ENCODE data around the gene ZNF148. TPM values are rescaled to one million over a fixed set of nuclear protein-coding genes. Genes with fewer than 3 reads are reported as not detected.

ZNF148 gene
- total RNA-seq, 1 experiment from 2014 or later = 24.8 TPM

- H3K9me3 Mint-ChIP-seq = peaks cover 0 to 11% of the 10 kb centered on the region in 2 experiments; a peak in 3 of 5 replicates
- Histone ChIP-seq H3K4me1 (ENCODE audit: insufficient read depth, low read length) (no peaks in the 10 kb centered on the region), H2AK5ac (ENCODE audit: insufficient read length, low read length) (no peak overlapping the region), H2BK120ac (ENCODE audit: low read depth, low read length, poor library complexity, severe bottlenecking) (no peak overlapping the region), H4K91ac (ENCODE audit: insufficient read length, low read depth, low read length) (no peak overlapping the region), H3K23me2 (ENCODE audit: insufficient read length, low read depth, low read length, poor library complexity, severe bottlenecking) (no peaks in the 10 kb centered on the region), H3K79me1 (ENCODE audit: insufficient read depth, low read depth, low read length, poor library complexity, severe bottlenecking) (peaks cover 3% of the 10 kb centered on the region), H3K14ac (ENCODE audit: insufficient read depth, low read length) (no peak overlapping the region), H3K23ac (ENCODE audit: insufficient read length, low read depth, low read length) (no peak overlapping the region), H2BK5ac (ENCODE audit: insufficient read length, low read length) (no peak overlapping the region), H3T11ph (ENCODE audit: low read length) (no peak overlapping the region), H3K27ac (ENCODE audit: insufficient read length, low read depth, low read length) (no peak overlapping the region), H2BK12ac (ENCODE audit: insufficient read length, low read depth, low read length) (no peak overlapping the region), H3K4me2 (ENCODE audit: insufficient read depth, insufficient read length, low read length) (no peak overlapping the region), H3K18ac (ENCODE audit: insufficient read length, low read depth, low read length) (no peak overlapping the region), H3K4ac (ENCODE audit: low read depth, low read length) (no peak overlapping the region), H3K27me3 (ENCODE audit: insufficient read depth, low read length) (no peaks in the 10 kb centered on the region), H3K79me2 (ENCODE audit: insufficient read depth, low read length) (peaks cover 8% of the 10 kb centered on the region; the same call in 1 of the 2 replicates), H4K20me1 (ENCODE audit: control insufficient read depth, insufficient read depth, insufficient read length) (no peaks in the 10 kb centered on the region), H2BK15ac (ENCODE audit: low read depth, low read length) (no peak overlapping the region), H4K5ac (ENCODE audit: insufficient read length, low read depth, low read length) (no peak overlapping the region), H3K56ac (ENCODE audit: insufficient read length, low read depth, low read length) (no peak overlapping the region), H4K8ac (replicated peaks; ENCODE audit: insufficient read length, low read depth, low read length) (no peak overlapping the region), H3K9ac (ENCODE audit: extremely low read depth, insufficient read length, low read length) (no peak overlapping the region), H3K9me3 (ENCODE audit: control insufficient read depth, low read depth, low read length) (no peaks in the 10 kb centered on the region), H2AFZ (ENCODE audit: low read length) (no peak overlapping the region), H2BK20ac (ENCODE audit: low read depth, low read length, poor library complexity, severe bottlenecking) (no peak overlapping the region)
- no peak for DNase-seq
- peaks cover 0 to 14% (median 11%) of the 10 kb centered on the region in 3 experiments; a peak in 6 of 7 replicates for H3K36me3 Mint-ChIP-seq (ENCODE audit: insufficient read depth in 1 of 3, low read depth in 3 of 3)
- no CpG with 5 or more reads among the region's 2 CpGs for WGBS (ENCODE audit: extremely low coverage, insufficient read length, low lambda C conversion rate)
- no peak for TF ChIP-seq CTCF (conservative IDR thresholded peaks at IDR 0.05)
- peaks cover 9 to 11% of the 10 kb centered on the region in 2 experiments for H3K4me1 Mint-ChIP-seq
- no peaks in the 10 kb centered on the region for H3K27me3 Mint-ChIP-seq (ENCODE audit: low read depth)
- no peak overlapping the region for H3K4me3 Mint-ChIP-seq
- peak overlapping the region in 1 of 3 experiments; percentile 67; a peak in 2 of 7 replicates for H3K27ac Mint-ChIP-seq
These were observed 23.2 kb downstream of the ZNF148 start for GRCh38 chr3:125351814-125352456.

Data from H9 (cell line).